HT-29 (cell line): Measurements from ENCODE around the gene OR52N2. TPM values are rescaled to one million over a fixed set of nuclear protein-coding genes. Genes with fewer than 3 reads are reported as not detected.

Experiments
- total RNA-seq: library from RNA; depleted of rRNA; stranded (reverse); fragments of >200 nt; shearing (Covaris generic); gene quantifications from 2 replicates; pipeline ENCODE4 v1.2.3, GENCODE V29; 2014; rRNA removed

OR52N2 gene
- total RNA-seq, 1 experiment from 2014 or later: not detected

Other genes starting within 250 kb of the OR52N2 start
- gene OR52B6, start 228.0 kb upstream of the OR52N2 start, total RNA-seq: not detected in 2 replicates
- gene TRIM6, start 212.3 kb upstream of the OR52N2 start, total RNA-seq: 0.47 and 2.7 TPM in 2 replicates
- 2.8 and 4.7 TPM in 2 replicates for gene TRIM34, start 183.9 kb upstream of the OR52N2 start, total RNA-seq
- 11.0 and 16.6 TPM in 2 replicates for gene TRIM5, start 123.8 kb upstream of the OR52N2 start, total RNA-seq
- 0.33 TPM in 1 of 2 replicates, not detected in the other for gene TRIM22, start 119.1 kb upstream of the OR52N2 start, total RNA-seq
- not detected in 2 replicates for gene OR56B1, start 72.5 kb upstream of the OR52N2 start, total RNA-seq
- gene OR52N4, start 54.7 kb upstream of the OR52N2 start, total RNA-seq: not detected in 2 replicates
- gene OR52N5, start 25.6 kb upstream of the OR52N2 start, total RNA-seq: not detected in 2 replicates
- not detected in 2 replicates for gene OR52N1, start 17.7 kb upstream of the OR52N2 start, total RNA-seq
- not detected in 2 replicates for gene OR52E6, start 33.0 kb downstream of the OR52N2 start, total RNA-seq
- not detected in 2 replicates for gene OR52E8, start 48.8 kb downstream of the OR52N2 start, total RNA-seq
- gene OR52E4, start 71.7 kb downstream of the OR52N2 start, total RNA-seq: not detected in 2 replicates
- gene OR52E5, start 84.3 kb downstream of the OR52N2 start, total RNA-seq: not detected in 2 replicates
- not detected in 2 replicates for gene OR56A3, start 133.3 kb downstream of the OR52N2 start, total RNA-seq
- gene OR56A5, start 159.6 kb downstream of the OR52N2 start, total RNA-seq: not detected in 2 replicates
- not detected in 2 replicates for gene OR52L1, start 178.1 kb downstream of the OR52N2 start, total RNA-seq
- gene OR56A4, start 198.0 kb downstream of the OR52N2 start, total RNA-seq: not detected in 2 replicates
- not detected in 2 replicates for gene OR56A1, start 221.8 kb downstream of the OR52N2 start, total RNA-seq